GM18498 (cell line): ENCODE measurements around the gene APOBEC3A.
A peak's percentile ranks its signal among the peaks of the same experiment; 100 is the strongest.
"Not testable (repeated sequence)": the region's sequence is repeated elsewhere in the genome, so short reads cannot be mapped to it uniquely, and the experiment has no call there.

Source experiments
- ATAC-seq: cut with Tn5 transposase; IDR thresholded peaks from one replicate; pipeline ENCODE4 v1.9.1; 2021; ENCODE audit warnings: mild to moderate bottlenecking, moderate library complexity; ENCODE audit not compliant: unreplicated experiment

Gene APOBEC3A

DNA sequence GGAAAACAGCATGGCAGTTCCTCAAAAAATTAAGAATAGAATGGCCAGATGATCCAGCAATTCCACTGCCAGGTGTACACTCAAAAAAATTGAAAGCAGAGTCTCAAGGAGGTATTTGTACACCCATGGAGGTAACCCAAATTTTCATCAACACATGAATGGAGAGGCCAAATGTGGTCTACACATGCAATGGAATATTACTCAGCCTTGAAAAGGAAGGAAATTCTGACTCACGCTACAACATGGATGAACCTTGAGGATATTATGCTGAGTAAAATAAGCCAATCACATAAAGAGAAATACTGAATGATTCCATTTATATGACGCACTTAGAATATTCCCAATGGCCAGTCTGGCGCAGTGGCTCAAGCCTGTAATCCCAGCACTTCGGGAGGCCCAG lies 19.9 kb downstream of the APOBEC3A start:
- ATAC-seq = not testable (repeated sequence)

GRCh38 chr22:38980587-38980986 lies 23.2 kb downstream of the APOBEC3A start:
- ATAC-seq = not testable (repeated sequence)

DNA sequence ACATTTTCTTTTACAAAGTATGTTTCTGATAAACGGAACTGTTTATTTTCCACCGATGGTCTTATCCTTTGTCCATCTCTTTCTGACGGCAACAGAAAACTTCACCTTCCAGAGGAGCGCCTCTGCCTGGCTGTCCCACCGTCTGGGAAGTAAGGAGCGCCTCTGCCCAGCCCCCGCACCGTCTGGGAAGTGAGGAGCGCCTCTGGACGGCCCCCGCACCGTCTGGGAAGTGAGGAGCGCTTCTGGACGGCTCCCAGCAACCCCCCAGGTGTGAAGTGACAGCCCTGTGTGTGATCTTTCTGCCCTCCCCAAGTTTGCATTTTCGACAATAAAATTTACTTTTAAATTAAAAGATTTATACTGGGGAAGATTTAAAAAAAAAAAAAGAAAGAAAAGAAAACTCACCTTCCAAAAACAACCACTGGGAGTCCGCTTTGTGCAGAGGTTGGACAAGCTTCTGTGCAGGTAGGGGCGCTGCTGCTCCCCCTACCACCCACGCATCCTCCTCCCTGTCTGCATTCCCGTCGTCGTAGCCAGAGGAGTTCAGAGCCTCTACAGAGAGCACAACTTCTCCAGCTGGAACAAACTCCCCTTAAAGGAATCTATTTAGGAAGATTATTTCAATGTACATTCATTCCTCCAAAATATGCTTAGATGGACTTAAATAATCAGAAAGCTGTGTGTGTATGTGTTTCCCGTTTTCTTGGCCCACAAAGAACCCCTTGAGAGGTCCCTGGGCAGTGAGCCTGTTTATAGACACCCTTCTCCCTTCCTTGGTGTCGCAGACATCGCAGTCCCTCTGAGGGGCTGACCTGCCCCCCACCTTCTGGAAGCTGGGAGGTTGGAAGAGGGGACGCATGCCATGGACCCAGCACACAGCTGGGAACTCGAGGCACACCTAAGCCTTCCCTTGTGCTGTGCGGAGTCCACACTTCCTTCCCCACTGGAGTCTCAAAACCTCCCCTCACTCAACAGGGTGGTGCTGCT lies 23.9 kb downstream of the APOBEC3A start:
- no peak for ATAC-seq

DNA sequence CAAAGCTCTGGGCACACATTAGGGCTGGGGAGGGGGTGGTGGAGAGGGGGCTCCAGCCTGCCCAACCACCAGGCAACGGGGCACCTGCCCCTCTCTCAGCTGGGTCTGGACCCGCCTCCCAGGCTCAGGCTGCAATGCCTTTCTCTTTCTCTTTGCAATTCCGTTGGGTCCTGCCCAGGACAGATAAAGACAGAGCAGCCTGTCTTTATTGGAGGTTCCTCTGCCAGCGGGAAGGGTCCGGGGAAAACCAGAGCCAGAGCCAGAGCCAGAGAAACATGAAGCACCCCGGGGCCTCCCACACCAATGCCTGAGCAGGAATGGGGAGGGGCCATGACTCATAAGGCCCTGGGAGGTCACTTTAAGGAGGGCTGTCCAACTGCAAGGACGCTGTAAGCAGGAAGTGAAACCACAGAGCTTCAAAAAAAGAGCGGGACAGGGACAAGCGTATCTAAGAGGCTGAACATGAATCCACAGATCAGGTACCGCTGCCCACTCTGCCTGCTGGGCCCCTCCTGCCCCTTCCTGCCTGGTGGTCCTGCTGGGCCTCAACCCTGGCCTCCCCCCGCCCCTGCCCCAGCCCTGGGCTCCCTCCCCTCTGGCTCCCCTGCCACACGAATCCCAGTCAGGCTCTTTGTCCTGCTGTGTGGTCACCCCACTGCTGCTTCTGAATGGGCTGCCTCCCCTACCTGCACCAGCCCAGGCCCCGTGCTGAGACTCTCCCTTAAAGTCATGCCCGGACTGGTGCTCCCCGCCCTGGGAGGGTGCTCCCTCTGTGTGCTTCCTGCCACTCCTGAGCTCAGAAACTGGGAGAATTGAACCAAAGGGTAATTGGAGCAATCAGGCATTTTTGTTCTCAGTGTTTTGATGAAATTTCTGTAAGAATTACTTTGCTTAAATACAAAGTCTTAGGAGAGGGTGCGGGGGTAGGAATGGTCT lies 24.9 kb downstream of the APOBEC3A start, which contains the start of gene APOBEC3B:
Gene APOBEC3B, plus strand, starts transcription at position 356 of the 936 bp plus-strand sequence. Its CDS starts 107 bp downstream, at position 463.
- ATAC-seq = peak; percentile 59

DNA sequence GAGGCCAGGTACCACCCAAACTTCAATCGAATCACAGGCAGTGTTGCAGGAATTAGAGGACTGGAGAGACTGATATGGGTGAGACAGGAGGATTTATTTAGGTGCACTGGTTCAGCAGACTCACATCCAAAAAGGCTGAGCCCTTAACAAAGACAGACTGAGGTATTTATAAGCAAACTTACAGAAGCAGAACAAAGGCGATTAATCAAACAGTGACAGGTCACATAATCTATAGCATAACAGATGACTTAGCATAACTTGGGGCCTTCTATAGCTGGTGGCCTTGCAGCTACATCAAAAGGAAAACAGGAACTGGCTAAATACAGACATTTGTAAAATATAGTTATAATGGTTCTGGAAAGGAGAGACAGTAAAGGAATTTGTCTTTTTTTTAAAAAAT lies 26.8 kb downstream of the APOBEC3A start:
- no peak for ATAC-seq

- ATAC-seq = peak; percentile 61
Observed at GRCh38 chr22:38984784-38985757, 27.7 kb downstream of the APOBEC3A start.

DNA sequence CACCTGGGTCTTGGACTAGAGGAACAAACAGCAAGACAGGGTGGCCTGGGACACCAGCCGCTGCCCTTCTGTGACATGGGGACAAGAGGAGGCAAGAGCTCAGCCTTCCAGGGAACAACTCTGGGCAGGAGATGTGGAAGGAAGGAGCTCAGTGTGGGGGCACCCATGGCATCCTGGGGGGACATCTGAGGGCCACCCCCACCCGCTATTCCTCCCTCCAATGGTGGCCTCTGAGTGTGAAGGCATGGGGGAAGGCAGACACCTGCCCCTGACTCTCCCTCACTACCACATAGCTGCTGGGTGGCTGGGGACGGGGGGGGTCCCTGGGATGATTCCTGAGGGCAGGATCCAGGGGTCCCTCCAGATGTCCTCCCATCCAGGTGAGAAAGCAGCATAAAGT lies 29.2 kb downstream of the APOBEC3A start:
- no peak for ATAC-seq

GRCh38 chr22:38987171-38987895 lies 29.9 kb downstream of the APOBEC3A start:
- ATAC-seq = no peak

GRCh38 chr22:38989466-38989865 lies 32.1 kb downstream of the APOBEC3A start:
- no peak for ATAC-seq

DNA sequence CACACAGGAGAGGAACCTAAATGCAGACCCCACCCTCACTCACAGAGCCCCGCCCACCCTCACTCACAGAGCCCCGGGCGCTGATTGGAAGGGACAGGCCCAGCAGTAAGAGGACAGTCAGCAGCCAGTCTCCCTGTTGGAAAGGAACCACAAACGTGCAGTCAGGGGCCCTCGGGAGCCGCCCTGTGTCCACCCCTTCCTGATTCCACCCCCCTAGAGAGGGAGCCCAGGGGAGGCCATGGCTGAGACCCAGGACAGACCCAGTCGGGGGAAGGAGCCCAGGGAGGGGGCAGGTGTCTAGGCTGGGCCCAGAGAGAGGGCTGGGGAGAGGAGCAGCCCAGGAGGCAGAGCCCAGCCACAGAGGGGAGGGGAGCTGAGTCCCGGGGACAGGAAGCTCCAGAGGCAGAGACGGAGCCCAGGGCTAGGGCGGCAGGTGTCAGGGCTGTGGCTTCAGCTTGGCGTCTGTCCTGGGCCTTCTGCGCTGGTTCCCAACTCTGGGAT lies 35.5 kb downstream of the APOBEC3A start:
- not testable (repeated sequence) for ATAC-seq

- ATAC-seq = no peak
Observed at GRCh38 chr22:38996105-38996504, 38.7 kb downstream of the APOBEC3A start.

DNA sequence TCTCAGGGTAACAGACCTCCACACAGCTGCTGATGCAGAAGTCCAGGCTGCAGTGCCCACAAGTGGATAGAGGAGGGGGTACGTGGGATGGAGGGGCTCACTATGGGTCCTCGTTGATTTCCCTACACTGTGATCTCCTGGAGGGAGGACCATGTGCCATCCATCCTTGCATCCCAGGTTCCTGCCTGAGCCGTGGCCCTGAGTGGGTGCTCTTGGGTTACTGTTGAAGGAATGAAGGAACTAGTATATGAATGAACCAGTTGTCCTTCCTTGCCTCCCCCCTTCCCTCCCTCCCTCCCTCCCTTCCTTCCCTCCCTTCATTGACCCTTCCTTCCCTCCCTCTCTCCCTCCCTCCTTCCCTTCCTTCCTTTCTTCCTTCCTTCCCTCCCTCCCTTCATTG lies 40.1 kb downstream of the APOBEC3A start:
- ATAC-seq = no peak

- ATAC-seq = no peak
Observed at GRCh38 chr22:39003165-39003638, 45.8 kb downstream of the APOBEC3A start.

GRCh38 chr22:39007177-39007576 lies 49.8 kb downstream of the APOBEC3A start:
- no peak for ATAC-seq

DNA sequence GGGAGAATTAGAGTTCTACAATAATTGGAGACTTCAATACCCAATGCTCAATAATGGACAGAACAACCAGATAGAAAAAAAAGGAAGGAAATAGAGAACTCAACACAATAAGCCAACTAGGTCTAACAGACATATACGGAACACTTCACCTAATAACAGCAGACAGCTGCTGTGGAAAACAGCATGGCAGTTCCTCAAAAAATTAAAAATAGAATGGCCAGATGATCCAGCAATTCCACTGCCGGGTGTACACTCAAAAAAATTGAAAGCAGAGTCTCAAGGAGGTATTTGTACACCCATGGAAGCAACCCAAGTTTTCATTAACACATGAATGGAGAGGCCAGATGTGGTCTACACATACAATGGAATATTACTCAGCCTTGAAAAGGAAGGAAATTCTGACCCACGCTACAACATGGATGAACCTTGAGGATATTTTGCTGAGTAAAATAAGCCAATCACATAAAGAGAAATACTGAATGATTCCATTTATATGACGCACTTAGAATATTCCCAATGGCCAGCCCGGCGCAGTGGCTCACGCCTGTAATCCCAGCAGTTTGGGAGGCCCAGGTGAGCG lies 51.0 kb downstream of the APOBEC3A start:
- ATAC-seq = not testable (repeated sequence)

- no peak for ATAC-seq
Observed at GRCh38 chr22:39010946-39011345, 53.5 kb downstream of the APOBEC3A start.
